Kidney epithelial cell (primary cell): ENCODE measurements around the gene KCNQ2. TPM values are rescaled to one million over a fixed set of nuclear protein-coding genes. Genes with fewer than 3 reads are reported as not detected.

ENCODE experiments used
- DNase-seq: peaks from one replicate; pipeline ENCODE4 v3.0.0-alpha.2; 2010; ENCODE audit warnings: low read depth
- H3K27me3 ChIP-seq: 2 replicates; pipeline ENCODE4 v1.6.0; 2011; ENCODE audit warnings: low read length; ENCODE audit not compliant: control insufficient read depth, insufficient read depth
- H3K36me3 ChIP-seq: 2 replicates; pipeline ENCODE4 v1.5.1; 2011; ENCODE audit warnings: low read length; ENCODE audit not compliant: control insufficient read depth, insufficient read depth
- H3K4me3 ChIP-seq: 2 replicates; pipeline ENCODE4 v1.5.1; 2011; ENCODE audit warnings: low read depth, mild to moderate bottlenecking, control low read depth, low read length
- CTCF ChIP-seq: IDR thresholded peaks from 2 replicates; pipeline ENCODE4 v1.5.1; 2011; ENCODE audit warnings: mild to moderate bottlenecking, moderate library complexity, low read length, control low read depth, inconsistent platforms; ENCODE audit not compliant: insufficient read depth, poor library complexity, severe bottlenecking
- total RNA-seq: library from RNA; depleted of rRNA; stranded (reverse); fragments of >200 nt; gene quantifications from 2 replicates; pipeline ENCODE4 v1.2.3, GENCODE V29; 2015

KCNQ2 gene
- total RNA-seq, 1 donor from 2014 or later: 0.04 TPM

GRCh38 chr20:63366390-63367365 lies 105.8 kb downstream of the KCNQ2 start:
- no peak for TF ChIP-seq CTCF
- no peaks in the 10 kb centered on the region for H3K36me3 ChIP-seq
- peaks cover 56% of the 10 kb centered on the region for H3K27me3 ChIP-seq
- no peak for DNase-seq
- no peak overlapping the region for H3K4me3 ChIP-seq

- Histone ChIP-seq H3K36me3 (no peaks in the 10 kb centered on the region), H3K4me3 (no peak overlapping the region), H3K27me3 (peaks cover 57% of the 10 kb centered on the region)
- DNase-seq: no peak
- no peak for TF ChIP-seq CTCF
Measured at GRCh38 chr20:63365601-63366389, 106.7 kb downstream of the KCNQ2 start.

GRCh38 chr20:63364801-63365585 lies 107.5 kb downstream of the KCNQ2 start:
- DNase-seq: no peak
- TF ChIP-seq CTCF: no peak
- Histone ChIP-seq H3K36me3 (no peaks in the 10 kb centered on the region), H3K27me3 (peaks cover 63% of the 10 kb centered on the region), H3K4me3 (no peak overlapping the region)

- no peak for TF ChIP-seq CTCF
- no peaks in the 10 kb centered on the region for H3K36me3 ChIP-seq
- peaks cover 67% of the 10 kb centered on the region for H3K27me3 ChIP-seq
- no peak for DNase-seq
- no peak overlapping the region for H3K4me3 ChIP-seq
Measured at GRCh38 chr20:63363981-63364561, 108.4 kb downstream of the KCNQ2 start.
